GM12801 (cell line): Measurements from ENCODE around the gene MAOA.

ENCODE experiments used
- TF ChIP-seq, protein P1 (sequence below): IDR thresholded peaks from one replicate; pipeline ENCODE4 v1.5.1; 2011; ENCODE audit warnings: control low read depth; ENCODE audit not compliant: insufficient read length; ENCODE audit errors: extremely low read depth

The MAOA gene

DNA sequence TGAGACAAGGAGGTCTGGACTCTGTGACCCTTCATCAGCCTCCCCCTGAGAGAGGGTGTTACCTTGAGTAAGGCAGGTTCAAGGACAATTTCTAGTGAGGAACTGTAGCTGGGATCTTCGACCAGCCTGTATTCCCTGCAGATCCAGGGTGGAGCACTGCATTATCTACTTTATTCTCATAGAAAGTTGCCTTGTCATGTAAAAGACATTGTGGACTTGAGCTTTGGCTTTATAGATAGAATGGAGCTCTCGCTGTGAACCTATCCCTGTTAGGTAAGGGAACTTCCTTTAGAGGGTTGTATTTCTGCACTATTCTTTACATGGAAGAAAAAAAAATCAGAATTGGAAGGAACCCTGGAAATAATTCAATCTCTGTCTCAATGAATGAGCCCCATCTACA is 91.4 kb downstream of the MAOA start:
- TF ChIP-seq, protein P1, sequence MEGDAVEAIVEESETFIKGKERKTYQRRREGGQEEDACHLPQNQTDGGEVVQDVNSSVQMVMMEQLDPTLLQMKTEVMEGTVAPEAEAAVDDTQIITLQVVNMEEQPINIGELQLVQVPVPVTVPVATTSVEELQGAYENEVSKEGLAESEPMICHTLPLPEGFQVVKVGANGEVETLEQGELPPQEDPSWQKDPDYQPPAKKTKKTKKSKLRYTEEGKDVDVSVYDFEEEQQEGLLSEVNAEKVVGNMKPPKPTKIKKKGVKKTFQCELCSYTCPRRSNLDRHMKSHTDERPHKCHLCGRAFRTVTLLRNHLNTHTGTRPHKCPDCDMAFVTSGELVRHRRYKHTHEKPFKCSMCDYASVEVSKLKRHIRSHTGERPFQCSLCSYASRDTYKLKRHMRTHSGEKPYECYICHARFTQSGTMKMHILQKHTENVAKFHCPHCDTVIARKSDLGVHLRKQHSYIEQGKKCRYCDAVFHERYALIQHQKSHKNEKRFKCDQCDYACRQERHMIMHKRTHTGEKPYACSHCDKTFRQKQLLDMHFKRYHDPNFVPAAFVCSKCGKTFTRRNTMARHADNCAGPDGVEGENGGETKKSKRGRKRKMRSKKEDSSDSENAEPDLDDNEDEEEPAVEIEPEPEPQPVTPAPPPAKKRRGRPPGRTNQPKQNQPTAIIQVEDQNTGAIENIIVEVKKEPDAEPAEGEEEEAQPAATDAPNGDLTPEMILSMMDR = no peak

DNA sequence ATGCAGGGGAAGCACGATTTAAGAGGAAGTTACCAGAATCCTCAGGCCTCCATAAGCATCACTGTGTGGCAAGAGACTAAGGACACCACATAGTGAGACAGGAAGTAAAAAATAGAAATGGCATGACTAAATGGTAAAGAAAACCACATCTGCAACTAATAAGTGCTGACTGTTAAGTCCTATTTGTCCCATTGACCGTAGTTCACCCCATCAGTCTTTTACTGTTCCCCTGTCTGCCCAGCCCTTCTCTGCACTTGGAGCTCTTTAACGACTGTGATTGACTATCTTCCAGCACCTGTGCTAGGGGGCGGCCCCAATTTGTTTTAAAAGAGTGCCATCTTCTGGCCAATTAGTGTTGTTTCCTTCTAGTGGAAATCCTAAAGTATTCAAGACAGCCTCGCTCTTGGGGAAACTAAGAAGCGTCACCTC is 94.2 kb downstream of the MAOA start:
- TF ChIP-seq, protein P1 = no peak

DNA sequence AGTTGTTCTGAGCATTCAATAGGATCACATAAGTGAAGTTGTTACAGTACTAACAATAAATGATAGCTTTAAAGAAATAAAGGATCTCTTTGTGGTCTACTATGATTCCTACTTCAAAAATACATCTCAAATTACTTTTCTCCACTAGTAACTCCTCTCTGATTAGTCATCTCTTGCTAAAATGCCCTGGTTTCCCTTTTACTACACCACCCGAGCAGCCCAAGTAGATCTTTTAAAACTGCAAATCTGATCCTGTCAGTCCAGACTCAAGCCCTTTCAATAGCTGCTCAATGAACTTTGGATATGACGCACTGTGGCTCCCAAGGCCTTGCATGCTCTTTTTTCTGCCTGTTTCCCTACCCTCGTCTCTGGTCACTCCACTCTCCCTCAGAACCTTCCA is 97.5 kb downstream of the MAOA start:
- TF ChIP-seq, protein P1 = no peak

DNA sequence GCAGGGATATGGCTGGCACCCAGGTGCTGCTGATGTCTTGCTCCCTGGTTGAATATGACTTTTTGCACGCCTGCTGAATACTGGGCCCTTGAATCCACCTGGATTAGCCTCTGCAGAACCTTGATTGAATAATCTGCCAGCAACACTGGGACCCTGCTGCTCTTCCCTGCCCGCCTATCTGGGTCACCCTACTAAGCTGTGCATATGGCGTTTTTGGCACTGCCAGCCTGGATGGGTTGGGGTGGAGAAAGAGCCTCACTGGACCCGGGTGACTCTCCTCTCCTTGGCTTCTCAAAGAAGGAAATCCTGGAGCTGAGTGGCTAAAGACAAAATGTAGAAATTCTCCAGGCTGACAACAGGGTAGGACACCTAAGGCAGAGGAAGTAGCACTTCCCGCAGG is 100.0 kb downstream of the MAOA start:
- TF ChIP-seq, protein P1 = no peak

DNA sequence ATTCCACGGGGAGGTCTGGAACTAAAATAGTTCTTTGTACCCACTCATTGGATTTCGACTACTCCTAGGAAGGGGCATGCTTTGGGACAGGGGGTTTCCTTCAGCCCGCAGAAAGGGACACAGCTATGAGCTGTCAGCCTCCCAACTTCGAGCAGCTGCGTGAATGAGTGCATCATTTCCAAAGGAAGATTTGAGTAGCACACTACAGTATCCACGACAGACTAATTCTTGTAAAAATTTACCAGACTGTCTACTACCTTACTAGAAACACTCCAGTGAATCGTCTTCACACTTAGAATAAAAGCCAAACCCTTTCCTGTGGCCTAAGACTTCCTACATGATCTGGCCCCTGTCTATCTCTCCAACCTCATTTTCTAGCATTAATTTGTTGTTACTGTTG is 101.9 kb downstream of the MAOA start:
- TF ChIP-seq, protein P1 = no peak

DNA sequence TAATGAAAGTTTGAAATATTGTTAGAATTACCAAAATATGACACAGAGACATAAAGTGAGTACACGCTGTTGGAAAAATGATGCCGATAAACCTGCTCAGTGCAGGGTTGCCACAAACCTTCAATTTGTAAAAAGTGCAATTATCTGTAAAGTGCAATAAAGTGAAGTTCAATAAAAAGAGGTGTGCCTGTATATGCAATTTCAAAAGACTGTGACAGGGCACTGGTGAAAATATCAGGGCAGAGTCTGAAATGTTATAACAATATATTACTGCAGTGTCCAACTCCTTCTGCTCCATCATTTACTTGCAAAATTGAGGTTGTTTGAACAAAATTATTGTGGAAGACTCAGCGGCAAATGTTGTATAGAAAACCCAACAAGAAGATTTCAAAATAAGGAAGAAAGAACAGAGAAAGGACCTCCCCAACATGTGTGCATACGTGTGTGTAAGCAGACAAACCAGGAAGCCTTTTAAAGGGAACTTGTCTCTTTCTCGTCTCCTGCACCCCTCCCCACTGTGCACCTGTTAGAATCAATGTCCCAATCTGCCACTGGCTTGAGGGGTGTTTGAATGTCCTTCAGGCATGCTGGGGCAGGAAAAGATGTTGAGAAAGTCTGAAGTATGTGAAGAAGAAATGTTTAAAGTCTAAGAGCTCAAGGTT is 130.0 kb downstream of the MAOA start:
- TF ChIP-seq, protein P1 = no peak
